WTC11 (cell line): Measurements from ENCODE around the gene ABCC4. TPM values are rescaled to one million over a fixed set of nuclear protein-coding genes. Genes with fewer than 3 reads are reported as not detected.

ENCODE experiments used
- ATAC-seq: fragments of 200-7000 bp; cut with Tn5 transposase; 2 replicates; pipeline ENCODE4 v1.10.0; 2021; ENCODE audit warnings: mild to moderate bottlenecking, moderate library complexity
- CTCF ChIA-PET: fragments of 300-600 bp; sonication (Branson Sonifier 250); formaldehyde crosslinking; loops from one replicate; lab custom pipeline; 2021; ENCODE audit warnings: antibody characterized with exemption; lab: Charles Lee
- POLR2A ChIA-PET: fragments of 350-600 bp; sonication (Branson Sonifier 250); formaldehyde crosslinking; loops from one replicate; lab custom pipeline; 2021; ENCODE audit warnings: antibody characterized with exemption; lab: Charles Lee
- DNase-seq: peaks from one replicate; pipeline ENCODE4 v3.0.0; 2021; ENCODE audit warnings: low spot score
- H3K27ac Mint-ChIP-seq: 2 replicates; pipeline ENCODE4 v1.8.0; 2021; ENCODE audit warnings: mixed read lengths
- H3K27me3 Mint-ChIP-seq: 2 replicates; pipeline ENCODE4 v1.8.0; 2021; ENCODE audit warnings: low read depth, mild to moderate bottlenecking, moderate library complexity, mixed read lengths
- H3K36me3 Mint-ChIP-seq: 2 replicates; pipeline ENCODE4 v1.8.0; 2021; ENCODE audit warnings: mixed read lengths
- H3K4me1 Mint-ChIP-seq: 2 replicates; pipeline ENCODE4 v1.8.0; 2022; ENCODE audit warnings: mixed read lengths
- H3K4me3 Mint-ChIP-seq: 2 replicates; pipeline ENCODE4 v1.8.0; 2021; ENCODE audit warnings: mild to moderate bottlenecking, moderate library complexity, mixed read lengths
- H3K9me3 Mint-ChIP-seq: 2 replicates; pipeline ENCODE4 v1.8.0; 2021; ENCODE audit warnings: mixed read lengths
- ATF1 ChIP-seq: sonication (generic); formaldehyde crosslinking; IDR thresholded peaks from 2 replicates; pipeline ENCODE4 v1.8.1; 2023; ENCODE audit warnings: mild to moderate bottlenecking, moderate library complexity, missing genetic modification reagents
- FOXK1 ChIP-seq: sonication (generic); formaldehyde crosslinking; IDR thresholded peaks from 2 replicates; pipeline ENCODE4 v1.8.0; 2022; ENCODE audit warnings: mild to moderate bottlenecking, moderate library complexity, missing genetic modification reagents
- GABPB1 ChIP-seq: sonication (generic); formaldehyde crosslinking; IDR thresholded peaks from 2 replicates; pipeline ENCODE4 v1.8.1; 2023; ENCODE audit warnings: mild to moderate bottlenecking, missing genetic modification reagents
- IRF2 ChIP-seq: sonication (generic); formaldehyde crosslinking; IDR thresholded peaks from 2 replicates; pipeline ENCODE4 v1.8.0; 2022; ENCODE audit warnings: low read depth, missing genetic modification reagents, borderline replicate concordance
- MYBL2 ChIP-seq: sonication (generic); formaldehyde crosslinking; IDR thresholded peaks from 2 replicates; pipeline ENCODE4 v1.8.1; 2023; ENCODE audit warnings: mild to moderate bottlenecking, moderate library complexity, missing genetic modification reagents
- NFE2L1 ChIP-seq: sonication (generic); formaldehyde crosslinking; IDR thresholded peaks from 2 replicates; pipeline ENCODE4 v1.8.1; 2023; ENCODE audit warnings: missing genetic modification reagents
- TCF7 ChIP-seq: sonication (generic); formaldehyde crosslinking; IDR thresholded peaks from 2 replicates; pipeline ENCODE4 v1.8.0; 2022; ENCODE audit warnings: mild to moderate bottlenecking, low read depth, missing genetic modification reagents, moderate library complexity
- ZNF121 ChIP-seq: sonication (generic); formaldehyde crosslinking; IDR thresholded peaks from 2 replicates; pipeline ENCODE4 v1.8.0; 2023; ENCODE audit warnings: missing genetic modification reagents
- ZNF263 ChIP-seq: sonication (generic); formaldehyde crosslinking; IDR thresholded peaks from 2 replicates; pipeline ENCODE4 v1.8.1; 2022; ENCODE audit warnings: low read depth, mild to moderate bottlenecking, moderate library complexity, missing genetic modification reagents
- total RNA-seq: library from RNA; stranded (reverse); gene quantifications from 3 replicates; pipeline ENCODE4 v1.2.3, GENCODE V29; 2021
- TF ChIP-seq, protein P1 (sequence below): sonication (generic); formaldehyde crosslinking; IDR thresholded peaks from 2 replicates; pipeline ENCODE4 v1.8.0; 2023; ENCODE audit warnings: missing genetic modification reagents, mild to moderate bottlenecking, borderline replicate concordance
- TF ChIP-seq, protein P2 (sequence below): sonication (generic); formaldehyde crosslinking; IDR thresholded peaks from 2 replicates; pipeline ENCODE4 v1.8.1; 2022; ENCODE audit warnings: low read depth, mild to moderate bottlenecking, moderate library complexity, missing genetic modification reagents, borderline replicate concordance
- TF ChIP-seq, protein P3 (sequence below): sonication (generic); formaldehyde crosslinking; IDR thresholded peaks from 2 replicates; pipeline ENCODE4 v1.8.1; 2022; ENCODE audit warnings: low read depth, missing genetic modification reagents, borderline replicate concordance
- TF ChIP-seq, protein P4 (sequence below): sonication (generic); formaldehyde crosslinking; IDR thresholded peaks from 2 replicates; pipeline ENCODE4 v1.8.0; 2022; ENCODE audit warnings: mild to moderate bottlenecking, missing genetic modification reagents

ABCC4 gene
- total RNA-seq, 1 experiment from 2014 or later, result 7.2 TPM

DNA sequence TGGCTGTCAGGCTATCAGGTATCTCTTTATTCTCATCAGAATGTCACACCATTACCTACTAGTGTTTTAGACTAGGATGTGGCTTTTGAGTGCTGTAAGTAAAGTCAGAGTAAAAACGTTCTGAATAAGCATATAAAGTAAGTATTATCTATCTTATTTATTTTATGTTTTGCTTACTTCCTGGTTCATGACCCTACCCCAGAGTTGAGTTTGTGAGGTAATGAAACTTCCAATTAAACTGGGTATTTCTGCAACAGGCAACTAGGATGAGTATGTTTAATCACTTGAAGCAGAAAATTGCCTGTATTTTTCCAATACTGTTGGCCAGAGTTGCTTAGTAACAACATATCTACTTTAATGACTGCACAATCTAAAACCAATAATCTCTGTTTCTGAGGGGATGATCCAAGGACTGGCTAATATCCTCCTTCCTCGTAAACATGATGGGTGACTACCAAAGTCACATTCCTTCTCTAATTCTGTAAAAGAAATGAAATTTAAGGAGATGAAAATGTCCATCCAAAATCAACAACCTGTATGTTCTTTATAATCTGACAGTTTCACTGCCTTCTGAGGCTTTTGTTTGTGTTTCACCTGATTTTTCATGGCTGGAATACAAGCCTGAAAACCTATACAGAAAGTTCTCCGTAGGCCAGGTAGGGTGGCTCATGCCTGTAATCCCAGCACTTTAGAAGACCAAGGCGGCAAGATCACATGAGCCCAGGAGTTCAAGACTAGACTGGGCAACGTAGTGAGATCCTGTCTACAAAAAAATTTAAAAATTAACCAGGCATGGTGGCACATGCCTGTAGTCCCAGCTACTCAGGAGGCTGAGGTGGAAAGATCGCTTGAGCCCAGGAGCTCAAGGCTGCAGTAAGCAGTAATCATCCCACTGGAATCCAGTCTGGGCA lies 83.1 kb downstream of the ABCC4 start:
- H3K27me3 Mint-ChIP-seq, result no peaks in the 10 kb centered on the region
- POLR2A ChIA-PET, result no interaction called here
- H3K27ac Mint-ChIP-seq, result peak overlapping the region; percentile 81; the same call in 1 of the 2 replicates
- H3K4me3 Mint-ChIP-seq, result no peak overlapping the region
- DNase-seq, result no peak
- peaks cover 16% of the 10 kb centered on the region for H3K4me1 Mint-ChIP-seq
- CTCF ChIA-PET, result interaction anchor here (0.6 kb wide), 1 partner anchor 29 kb away, joined by 4 read pairs; no protein-coding TSS in a partner anchor
- H3K9me3 Mint-ChIP-seq, result no peaks in the 10 kb centered on the region
- no peaks in the 10 kb centered on the region for H3K36me3 Mint-ChIP-seq
- ATAC-seq, result no peak
- TF ChIP-seq ZNF263 (CRISPR knock-in tag) (no peak), ZNF121 (peak; percentile 62; the same call in 1 of the 2 replicates)

DNA sequence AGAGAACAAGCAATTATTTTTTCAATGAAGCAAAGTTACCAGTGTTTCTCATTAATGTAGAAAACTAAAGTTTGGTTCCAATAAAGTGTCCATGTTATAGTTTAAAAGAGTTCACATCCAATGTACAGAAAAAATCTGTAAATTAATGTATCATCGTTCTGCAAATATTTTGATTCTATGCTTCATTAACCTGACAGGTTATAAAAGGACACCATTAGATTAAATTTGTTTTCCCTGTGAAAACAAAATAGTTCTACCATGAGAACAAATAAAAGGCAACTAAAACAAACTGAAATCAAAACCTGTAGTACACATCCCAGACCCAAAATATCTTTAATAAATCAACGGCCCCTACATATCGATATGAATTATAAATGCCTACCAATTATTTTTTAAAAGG lies 85.1 kb downstream of the ABCC4 start:
- DNase-seq (no peak), ATAC-seq (no peak)
- H3K9me3 Mint-ChIP-seq, result no peaks in the 10 kb centered on the region
- no peak overlapping the region for H3K4me3 Mint-ChIP-seq
- H3K27me3 Mint-ChIP-seq, result no peaks in the 10 kb centered on the region
- POLR2A ChIA-PET, result no interaction called here
- H3K36me3 Mint-ChIP-seq, result 0 out of 2 replicates have a peak, but pooled peaks cover 2% of the 10 kb centered on the region
- TF ChIP-seq ATF1 (CRISPR knock-in tag) (no peak), NFE2L1 (no peak), IRF2 (CRISPR knock-in tag) (no peak), ZNF121 (no peak), TCF7 (CRISPR knock-in tag) (no peak)
- TF ChIP-seq, protein P1, sequence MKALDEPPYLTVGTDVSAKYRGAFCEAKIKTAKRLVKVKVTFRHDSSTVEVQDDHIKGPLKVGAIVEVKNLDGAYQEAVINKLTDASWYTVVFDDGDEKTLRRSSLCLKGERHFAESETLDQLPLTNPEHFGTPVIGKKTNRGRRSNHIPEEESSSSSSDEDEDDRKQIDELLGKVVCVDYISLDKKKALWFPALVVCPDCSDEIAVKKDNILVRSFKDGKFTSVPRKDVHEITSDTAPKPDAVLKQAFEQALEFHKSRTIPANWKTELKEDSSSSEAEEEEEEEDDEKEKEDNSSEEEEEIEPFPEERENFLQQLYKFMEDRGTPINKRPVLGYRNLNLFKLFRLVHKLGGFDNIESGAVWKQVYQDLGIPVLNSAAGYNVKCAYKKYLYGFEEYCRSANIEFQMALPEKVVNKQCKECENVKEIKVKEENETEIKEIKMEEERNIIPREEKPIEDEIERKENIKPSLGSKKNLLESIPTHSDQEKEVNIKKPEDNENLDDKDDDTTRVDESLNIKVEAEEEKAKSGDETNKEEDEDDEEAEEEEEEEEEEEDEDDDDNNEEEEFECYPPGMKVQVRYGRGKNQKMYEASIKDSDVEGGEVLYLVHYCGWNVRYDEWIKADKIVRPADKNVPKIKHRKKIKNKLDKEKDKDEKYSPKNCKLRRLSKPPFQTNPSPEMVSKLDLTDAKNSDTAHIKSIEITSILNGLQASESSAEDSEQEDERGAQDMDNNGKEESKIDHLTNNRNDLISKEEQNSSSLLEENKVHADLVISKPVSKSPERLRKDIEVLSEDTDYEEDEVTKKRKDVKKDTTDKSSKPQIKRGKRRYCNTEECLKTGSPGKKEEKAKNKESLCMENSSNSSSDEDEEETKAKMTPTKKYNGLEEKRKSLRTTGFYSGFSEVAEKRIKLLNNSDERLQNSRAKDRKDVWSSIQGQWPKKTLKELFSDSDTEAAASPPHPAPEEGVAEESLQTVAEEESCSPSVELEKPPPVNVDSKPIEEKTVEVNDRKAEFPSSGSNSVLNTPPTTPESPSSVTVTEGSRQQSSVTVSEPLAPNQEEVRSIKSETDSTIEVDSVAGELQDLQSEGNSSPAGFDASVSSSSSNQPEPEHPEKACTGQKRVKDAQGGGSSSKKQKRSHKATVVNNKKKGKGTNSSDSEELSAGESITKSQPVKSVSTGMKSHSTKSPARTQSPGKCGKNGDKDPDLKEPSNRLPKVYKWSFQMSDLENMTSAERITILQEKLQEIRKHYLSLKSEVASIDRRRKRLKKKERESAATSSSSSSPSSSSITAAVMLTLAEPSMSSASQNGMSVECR, result no peak
- TF ChIP-seq, protein P2, sequence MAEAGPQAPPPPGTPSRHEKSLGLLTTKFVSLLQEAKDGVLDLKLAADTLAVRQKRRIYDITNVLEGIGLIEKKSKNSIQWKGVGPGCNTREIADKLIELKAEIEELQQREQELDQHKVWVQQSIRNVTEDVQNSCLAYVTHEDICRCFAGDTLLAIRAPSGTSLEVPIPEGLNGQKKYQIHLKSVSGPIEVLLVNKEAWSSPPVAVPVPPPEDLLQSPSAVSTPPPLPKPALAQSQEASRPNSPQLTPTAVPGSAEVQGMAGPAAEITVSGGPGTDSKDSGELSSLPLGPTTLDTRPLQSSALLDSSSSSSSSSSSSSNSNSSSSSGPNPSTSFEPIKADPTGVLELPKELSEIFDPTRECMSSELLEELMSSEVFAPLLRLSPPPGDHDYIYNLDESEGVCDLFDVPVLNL (CRISPR knock-in tag), result no peak
- peaks cover 16% of the 10 kb centered on the region for H3K4me1 Mint-ChIP-seq
- CTCF ChIA-PET, result interaction anchor here (1.0 to 1.3 kb wide), 2 partner anchors 24 to 25 kb away, joined by 3 to 4 read pairs; no protein-coding TSS in a partner anchor
- no peak overlapping the region for H3K27ac Mint-ChIP-seq

DNA sequence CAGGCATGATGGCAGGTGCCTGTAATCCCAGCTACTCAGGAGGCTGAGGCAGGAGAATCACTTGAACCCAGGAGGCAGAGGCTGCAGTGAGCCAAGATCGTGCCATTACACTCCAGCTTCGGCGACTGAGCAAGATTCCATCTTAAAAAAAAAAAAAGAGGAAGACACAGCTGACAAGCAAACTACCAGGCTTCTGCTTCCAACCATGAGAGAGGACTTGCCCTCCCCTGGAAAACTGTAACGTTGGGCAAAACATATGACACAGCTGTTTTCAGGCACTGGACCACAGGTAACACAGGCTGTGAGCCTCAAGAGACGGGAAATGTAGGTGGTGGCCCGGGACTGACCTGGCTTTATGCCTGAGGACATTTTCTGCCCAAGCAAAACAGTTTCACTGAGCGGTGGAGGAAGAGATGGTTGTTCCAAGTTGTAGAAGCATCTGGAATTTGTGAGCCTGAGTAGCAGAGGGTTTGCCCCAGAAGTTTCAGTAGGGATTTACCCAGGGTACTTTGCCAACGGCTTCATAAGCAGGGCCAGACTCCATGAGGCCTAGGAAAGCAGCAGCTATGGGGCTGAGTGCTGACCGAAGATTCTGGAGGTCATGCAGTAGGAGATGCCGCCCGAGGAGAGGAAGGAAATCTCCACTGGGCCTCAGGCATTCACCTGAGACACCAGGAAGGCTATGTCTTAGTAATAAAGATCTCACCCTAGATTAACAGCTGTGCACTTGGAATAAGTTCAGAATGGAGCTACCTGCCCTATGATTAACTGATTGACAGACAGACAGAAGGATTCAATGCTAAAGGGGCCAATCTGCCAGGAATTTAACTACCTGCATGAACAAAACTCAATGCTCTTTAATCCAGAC lies 88.0 kb downstream of the ABCC4 start:
- no peak overlapping the region for H3K4me3 Mint-ChIP-seq
- TF ChIP-seq ATF1 (CRISPR knock-in tag) (no peak), MYBL2 (CRISPR knock-in tag) (no peak), GABPB1 (CRISPR knock-in tag) (no peak), FOXK1 (CRISPR knock-in tag) (no peak)
- TF ChIP-seq, protein P1, result no peak
- TF ChIP-seq, protein P3, sequence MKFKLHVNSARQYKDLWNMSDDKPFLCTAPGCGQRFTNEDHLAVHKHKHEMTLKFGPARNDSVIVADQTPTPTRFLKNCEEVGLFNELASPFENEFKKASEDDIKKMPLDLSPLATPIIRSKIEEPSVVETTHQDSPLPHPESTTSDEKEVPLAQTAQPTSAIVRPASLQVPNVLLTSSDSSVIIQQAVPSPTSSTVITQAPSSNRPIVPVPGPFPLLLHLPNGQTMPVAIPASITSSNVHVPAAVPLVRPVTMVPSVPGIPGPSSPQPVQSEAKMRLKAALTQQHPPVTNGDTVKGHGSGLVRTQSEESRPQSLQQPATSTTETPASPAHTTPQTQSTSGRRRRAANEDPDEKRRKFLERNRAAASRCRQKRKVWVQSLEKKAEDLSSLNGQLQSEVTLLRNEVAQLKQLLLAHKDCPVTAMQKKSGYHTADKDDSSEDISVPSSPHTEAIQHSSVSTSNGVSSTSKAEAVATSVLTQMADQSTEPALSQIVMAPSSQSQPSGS (CRISPR knock-in tag), result no peak
- TF ChIP-seq, protein P4, sequence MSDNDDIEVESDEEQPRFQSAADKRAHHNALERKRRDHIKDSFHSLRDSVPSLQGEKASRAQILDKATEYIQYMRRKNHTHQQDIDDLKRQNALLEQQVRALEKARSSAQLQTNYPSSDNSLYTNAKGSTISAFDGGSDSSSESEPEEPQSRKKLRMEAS, result no peak
- H3K27me3 Mint-ChIP-seq, result no peaks in the 10 kb centered on the region
- 0 out of 2 replicates have a peak, but pooled peaks cover 6% of the 10 kb centered on the region for H3K4me1 Mint-ChIP-seq
- H3K27ac Mint-ChIP-seq, result no peak overlapping the region
- no peak for ATAC-seq
- 0 out of 2 replicates have a peak, but pooled peaks cover 2% of the 10 kb centered on the region for H3K36me3 Mint-ChIP-seq
- no peaks in the 10 kb centered on the region for H3K9me3 Mint-ChIP-seq
- no peak for DNase-seq
- CTCF ChIA-PET, result interaction anchor here (0.8 to 1.5 kb wide), 3 partner anchors 22 to 24 kb away, joined by 3 read pairs; no protein-coding TSS in a partner anchor
- POLR2A ChIA-PET, result no interaction called here
